Measurements from ENCODE around the gene TLE6.

- no peak for TF ChIP-seq POLR2A (IDR thresholded peaks at IDR 0.05; ENCODE audit: low read depth, low read length)
- TF ChIP-seq, protein P1, sequence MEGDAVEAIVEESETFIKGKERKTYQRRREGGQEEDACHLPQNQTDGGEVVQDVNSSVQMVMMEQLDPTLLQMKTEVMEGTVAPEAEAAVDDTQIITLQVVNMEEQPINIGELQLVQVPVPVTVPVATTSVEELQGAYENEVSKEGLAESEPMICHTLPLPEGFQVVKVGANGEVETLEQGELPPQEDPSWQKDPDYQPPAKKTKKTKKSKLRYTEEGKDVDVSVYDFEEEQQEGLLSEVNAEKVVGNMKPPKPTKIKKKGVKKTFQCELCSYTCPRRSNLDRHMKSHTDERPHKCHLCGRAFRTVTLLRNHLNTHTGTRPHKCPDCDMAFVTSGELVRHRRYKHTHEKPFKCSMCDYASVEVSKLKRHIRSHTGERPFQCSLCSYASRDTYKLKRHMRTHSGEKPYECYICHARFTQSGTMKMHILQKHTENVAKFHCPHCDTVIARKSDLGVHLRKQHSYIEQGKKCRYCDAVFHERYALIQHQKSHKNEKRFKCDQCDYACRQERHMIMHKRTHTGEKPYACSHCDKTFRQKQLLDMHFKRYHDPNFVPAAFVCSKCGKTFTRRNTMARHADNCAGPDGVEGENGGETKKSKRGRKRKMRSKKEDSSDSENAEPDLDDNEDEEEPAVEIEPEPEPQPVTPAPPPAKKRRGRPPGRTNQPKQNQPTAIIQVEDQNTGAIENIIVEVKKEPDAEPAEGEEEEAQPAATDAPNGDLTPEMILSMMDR (IDR thresholded peaks at IDR 0.05; ENCODE audit: extremely low read depth in 1 of 2, insufficient read depth in 1 of 2, low read depth in 1 of 2, low read length in 2 of 2), result no peak
- TF ChIP-seq FOS (IDR thresholded peaks at IDR 0.05; ENCODE audit: borderline replicate concordance, insufficient read depth, low read length), result no peak
- no peak for TF ChIP-seq POLR2AphosphoS5 (IDR thresholded peaks at IDR 0.05; ENCODE audit: insufficient read depth, low read depth, low read length)
- no peak for TF ChIP-seq EZH2 (IDR thresholded peaks at IDR 0.05; ENCODE audit: borderline replicate concordance, low read depth, low read length, severe bottlenecking)
These were observed 38.0 kb downstream of the TLE6 start for GRCh38 chr19:3015126-3016057.

All from endothelial cell of umbilical vein (primary cell).